Measurements from ENCODE around the gene SRPRA.
"Not testable (repeated sequence)": the region's sequence is repeated elsewhere in the genome, so short reads cannot be mapped to it uniquely, and the experiment has no call there.

The SRPRA gene

GRCh38 chr11:126282736-126283591 is 14.3 kb upstream of the SRPRA start, which contains the start of gene TIRAP:
Gene TIRAP, plus strand, starts transcription at chr11:126283093. Its CDS starts 7,802 bp downstream, at chr11:126290895.
- DNase-seq = peak; percentile 59

- peak; percentile 24 for DNase-seq
Measured at GRCh38 chr11:126282361-126282735, 13.7 kb upstream of the SRPRA start.

DNA sequence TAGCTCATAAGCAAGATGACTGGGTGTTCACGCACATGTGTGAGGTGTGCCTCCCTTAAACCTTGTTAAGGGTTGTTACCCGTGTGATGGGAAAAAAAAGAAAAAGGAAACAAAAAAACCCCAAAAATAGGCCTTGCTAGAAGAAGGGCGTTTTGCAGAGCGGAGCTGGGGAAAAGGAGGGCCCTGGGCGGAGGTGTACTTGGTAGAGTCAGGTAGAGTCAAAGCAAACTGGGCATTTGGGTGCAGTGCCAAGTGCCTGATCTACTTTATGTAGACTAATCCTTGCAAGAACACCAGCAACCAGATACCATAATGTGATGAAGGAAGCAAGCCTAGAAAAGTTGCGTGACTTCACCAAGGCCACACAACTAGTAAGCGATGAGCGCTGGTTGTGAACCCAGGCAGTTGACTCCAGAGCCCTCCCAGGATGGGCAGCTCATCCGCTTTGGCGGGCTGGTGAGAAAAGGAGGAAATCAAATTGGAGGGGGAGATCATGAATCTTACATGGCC is 13.0 kb upstream of the SRPRA start:
- DNase-seq = no peak

- DNase-seq = no peak
Measured at GRCh38 chr11:126281245-126281644, 12.6 kb upstream of the SRPRA start.

DNA sequence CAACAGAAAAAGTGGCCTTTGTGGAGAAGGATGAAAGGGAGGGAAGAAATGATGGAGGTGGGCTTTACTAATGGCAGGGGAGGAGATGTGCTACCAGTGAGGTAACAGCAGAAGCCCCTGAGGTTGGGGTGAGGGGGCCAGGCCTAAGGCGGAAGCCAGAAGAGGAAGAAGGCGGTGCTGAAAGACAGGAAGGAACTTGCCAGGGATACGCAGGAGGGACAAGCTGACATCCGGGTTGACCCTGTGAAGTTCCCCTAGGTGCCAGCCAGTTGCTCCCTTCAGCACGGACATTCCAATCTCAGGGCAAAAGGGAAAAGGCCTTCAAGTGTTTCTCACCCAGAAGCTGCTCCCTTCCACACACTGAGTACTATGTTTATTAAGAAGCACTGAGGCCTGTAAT is 11.9 kb upstream of the SRPRA start:
- DNase-seq = no peak

- DNase-seq = no peak
Measured at GRCh38 chr11:126279191-126279590, 10.5 kb upstream of the SRPRA start.

GRCh38 chr11:126277780-126278179 is 9.1 kb upstream of the SRPRA start:
- no peak for DNase-seq

DNA sequence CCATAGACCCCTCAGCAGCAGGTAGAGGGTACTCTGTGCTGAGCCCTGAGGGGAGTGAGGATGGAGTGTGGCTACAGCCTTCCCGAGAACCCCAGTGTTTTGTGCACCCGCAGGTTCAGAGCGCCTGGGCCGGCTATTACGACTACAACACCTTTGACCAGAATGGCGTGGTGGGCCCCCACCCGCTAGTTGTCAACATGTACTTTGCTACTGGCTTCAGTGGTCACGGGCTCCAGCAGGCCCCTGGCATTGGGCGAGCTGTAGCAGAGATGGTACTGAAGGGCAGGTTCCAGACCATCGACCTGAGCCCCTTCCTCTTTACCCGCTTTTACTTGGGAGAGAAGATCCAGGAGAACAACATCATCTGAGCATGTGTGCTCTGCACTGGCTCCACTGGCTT is 8.6 kb upstream of the SRPRA start:
- no peak for DNase-seq

DNA sequence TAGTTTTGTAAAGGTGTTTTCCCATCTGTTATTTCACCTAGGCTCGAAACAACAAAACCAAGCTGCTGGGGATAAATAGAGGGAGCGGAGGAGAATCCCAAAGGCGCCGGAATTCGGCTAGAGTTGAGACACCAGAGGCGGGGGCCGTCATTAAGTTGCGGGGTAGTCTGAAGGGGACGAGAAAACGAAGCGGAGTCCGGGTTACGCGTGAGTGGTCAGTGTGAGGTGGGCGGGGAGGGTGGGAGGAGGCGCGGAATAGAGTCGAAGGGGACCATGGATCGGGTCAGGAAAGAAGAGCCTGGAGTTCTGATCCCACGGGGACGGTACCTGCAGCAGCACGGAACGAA is 361 bp downstream of the SRPRA start:
- no peak for DNase-seq

GRCh38 chr11:126267650-126268049 is 1.0 kb downstream of the SRPRA start:
- no peak for DNase-seq

DNA sequence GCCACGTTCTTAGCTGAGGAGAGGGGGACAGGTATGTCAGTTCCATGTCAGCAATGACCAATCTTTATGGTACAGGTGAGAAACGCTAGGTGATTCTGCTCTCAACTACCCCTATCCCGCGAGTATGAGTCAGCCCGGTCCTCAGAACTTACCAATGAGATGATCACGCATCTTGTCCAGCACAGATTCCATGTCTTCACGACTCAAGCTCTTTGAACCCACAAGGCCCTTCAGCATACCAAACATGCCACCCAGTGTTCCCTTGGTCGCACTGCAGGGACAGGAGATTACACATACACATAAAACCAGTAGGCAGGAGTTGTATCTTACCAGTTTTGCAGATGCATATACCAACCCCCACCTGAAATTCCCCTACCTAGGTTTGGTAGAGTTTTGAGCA is 2.9 kb downstream of the SRPRA start:
- DNase-seq = no peak

GRCh38 chr11:126263489-126263888 is 5.2 kb downstream of the SRPRA start:
- DNase-seq = no peak

DNA sequence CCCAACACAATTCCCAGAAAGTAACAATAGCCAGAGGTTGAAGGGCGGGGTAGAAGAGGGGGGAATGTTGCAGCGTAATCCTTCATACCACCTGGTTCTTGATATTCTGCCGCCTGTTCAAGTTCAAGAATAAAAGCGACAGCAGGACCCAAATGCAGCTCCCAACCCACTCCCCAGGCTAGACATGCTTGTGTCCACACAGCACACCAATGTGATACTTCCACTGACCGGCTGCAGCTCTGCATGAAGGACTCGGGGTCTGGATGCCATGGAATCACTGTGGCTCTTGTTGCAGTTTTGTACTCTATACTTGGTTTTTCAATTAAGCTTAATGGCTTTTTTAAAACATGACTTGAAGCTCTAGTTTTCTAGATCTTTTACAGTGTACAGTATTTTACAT is 6.5 kb downstream of the SRPRA start:
- no peak for DNase-seq

- DNase-seq = no peak
Measured at GRCh38 chr11:126257764-126258163, 10.9 kb downstream of the SRPRA start.

DNA sequence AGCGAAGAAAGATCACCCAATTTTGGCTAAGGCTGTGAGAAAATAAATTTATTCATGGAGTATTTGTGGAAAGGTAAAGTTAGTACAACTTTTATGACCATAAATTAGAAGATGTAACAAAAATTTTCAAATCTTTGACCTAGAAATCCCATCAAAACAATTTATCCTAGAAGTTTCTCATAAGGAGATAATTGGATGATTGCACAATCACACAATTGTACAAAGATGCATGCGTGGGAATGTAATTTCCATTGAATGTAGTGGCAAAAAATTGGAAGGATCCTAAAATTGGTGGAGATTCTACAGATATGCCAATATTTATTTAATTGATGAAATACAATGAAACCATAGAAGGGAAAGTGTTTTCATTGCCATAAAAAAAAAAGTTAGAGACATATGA is 11.6 kb downstream of the SRPRA start:
- DNase-seq = no peak

- DNase-seq = no peak
Measured at GRCh38 chr11:126256216-126256615, 12.5 kb downstream of the SRPRA start.

DNA sequence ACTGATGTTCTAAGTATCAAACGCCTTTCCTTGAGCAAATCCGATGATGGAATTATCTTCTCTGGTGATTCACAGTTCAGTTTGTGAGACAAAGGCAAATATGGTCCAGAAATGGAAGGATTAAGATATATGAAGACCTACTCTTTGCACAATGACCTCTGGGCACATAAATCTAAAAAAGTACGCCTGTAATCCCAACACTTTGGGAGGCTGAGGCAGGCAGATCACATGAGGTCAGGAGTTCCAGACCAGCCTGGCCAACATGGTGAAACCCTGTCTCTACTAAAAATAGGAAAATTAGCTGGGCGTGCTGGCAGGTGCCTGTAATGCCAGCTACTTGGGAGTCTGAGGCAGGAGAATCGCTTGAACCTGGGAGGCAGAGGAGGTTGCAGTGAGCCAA is 13.2 kb downstream of the SRPRA start:
- not testable (repeated sequence) for DNase-seq

DNA sequence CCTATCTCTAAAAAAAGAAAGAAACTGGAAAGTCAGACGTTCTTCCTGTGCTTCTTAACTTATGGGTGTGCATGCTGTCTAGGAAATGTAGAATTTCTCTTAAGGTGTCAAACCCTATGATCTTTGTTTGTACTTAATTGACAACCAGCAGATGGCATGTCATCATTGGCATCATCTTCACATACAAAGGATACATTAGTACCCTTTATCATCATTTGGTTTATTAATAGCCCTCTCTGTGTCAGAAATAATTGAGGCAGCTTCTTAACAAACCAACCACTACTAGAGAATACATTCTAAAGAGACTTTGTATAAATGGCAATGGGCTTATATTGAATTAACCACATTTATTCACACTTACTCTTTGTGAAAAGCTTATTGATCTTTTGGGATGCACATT is 13.9 kb downstream of the SRPRA start:
- DNase-seq = no peak

DNA sequence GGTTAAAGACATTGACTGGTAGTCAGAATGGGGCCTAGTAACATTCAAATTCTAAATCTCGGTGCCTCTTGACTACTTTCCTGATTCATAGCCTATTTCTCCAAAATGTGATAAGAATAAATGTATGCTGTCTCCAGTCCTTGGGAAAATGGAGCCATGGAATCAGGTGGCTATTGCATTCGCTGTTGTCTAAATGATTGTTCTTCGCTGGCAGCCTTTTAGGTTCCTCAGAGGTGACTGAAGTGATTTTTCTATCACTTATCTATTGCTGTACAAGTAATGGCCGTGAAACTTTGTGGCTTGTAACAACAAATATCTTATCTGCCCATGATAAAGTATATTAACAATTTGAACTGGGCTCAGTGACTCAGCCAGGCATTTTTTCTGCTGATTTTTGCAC is 15.4 kb downstream of the SRPRA start:
- no peak for DNase-seq

DNA sequence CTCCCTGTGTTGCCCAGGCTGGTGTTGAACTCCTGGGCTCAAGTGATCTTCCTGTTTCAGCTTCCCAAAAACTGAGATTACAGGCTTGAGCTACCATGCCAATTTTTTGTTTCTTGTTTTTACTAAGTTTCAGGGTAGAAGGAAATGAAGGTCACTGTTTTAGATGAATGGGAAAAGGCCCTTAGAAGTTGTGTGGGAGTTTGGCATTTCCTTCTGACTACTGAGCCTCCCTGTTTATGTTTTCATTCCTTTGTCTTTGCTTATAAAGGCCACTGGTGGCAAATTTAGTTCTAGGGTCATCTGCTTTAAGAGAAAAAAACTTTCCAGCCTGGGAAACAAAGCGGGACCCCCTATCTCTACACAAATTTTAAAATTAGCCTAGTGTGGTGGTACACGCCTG is 22.1 kb downstream of the SRPRA start:
- no peak for DNase-seq

DNA sequence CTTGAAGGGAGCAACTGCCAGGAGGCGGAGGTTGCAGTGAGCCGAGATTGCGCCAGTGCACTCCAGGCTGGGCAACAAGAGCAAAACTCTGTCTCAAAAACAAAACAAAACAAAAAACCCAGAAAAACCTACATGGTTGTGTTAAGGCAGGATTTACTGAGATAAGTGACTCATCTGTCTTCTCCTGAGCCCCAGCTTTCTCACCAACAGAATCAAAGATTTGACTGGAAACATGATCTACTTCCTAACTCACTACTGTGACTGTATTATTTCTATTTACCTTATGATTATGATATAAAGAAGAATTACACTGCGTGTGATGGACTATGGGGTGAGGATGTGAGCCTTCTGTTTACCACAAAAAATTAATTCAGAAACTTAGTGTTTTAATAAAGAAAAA is 35.3 kb downstream of the SRPRA start:
- no peak for DNase-seq

DNA sequence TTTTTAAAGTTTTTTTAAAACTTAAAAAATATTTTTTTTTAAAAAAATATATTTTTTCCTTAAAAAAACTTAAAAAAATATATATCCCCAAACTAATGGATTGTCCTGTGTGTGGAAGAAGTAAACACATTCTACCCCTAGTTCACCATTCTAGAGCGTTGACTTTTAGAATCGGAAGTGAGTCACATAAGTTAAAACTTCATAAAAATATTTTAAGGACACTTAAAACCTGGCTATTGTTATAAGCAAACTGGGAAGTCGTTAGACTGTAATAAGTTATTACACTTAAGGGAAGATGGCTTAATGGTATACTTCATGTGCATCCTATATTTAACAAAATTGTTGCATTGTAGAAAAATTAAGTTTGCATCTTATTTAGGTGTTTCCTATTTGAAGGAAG is 36.0 kb downstream of the SRPRA start:
- DNase-seq = no peak

DNA sequence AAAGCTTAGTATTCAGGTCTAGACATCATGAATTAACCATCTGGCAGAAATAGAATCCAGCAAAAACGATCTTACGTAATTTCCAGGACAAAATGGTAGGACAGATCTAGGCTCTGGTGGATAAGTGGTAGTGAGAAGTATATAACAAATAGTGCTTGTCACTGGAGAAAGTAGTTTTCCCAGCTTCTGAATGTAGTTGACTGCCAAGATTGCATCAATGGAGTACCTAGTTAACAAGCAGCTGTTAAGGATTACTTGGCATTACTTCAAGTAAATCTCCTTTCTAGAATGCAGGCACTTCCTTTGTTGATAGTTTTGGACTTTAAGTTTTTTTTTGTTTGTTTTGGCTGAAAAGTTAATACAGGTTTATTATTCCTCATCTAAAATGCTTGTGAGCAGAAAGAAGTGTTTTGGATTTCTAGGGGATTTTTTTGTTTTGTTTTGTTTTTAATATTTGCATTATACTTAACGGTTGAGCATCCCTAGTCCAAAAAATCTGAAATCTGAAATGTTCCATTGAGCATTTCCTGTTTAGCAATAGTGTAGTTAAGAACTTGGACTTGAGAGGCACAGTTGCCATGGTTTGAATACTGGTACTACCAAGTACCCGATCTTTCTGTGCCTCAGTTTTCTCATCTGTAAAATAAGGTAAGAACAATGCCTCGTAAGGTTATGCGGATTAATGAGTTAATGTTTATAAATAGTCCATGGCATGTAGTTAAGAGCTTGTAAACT is 36.8 kb downstream of the SRPRA start:
- DNase-seq = no peak

DNA sequence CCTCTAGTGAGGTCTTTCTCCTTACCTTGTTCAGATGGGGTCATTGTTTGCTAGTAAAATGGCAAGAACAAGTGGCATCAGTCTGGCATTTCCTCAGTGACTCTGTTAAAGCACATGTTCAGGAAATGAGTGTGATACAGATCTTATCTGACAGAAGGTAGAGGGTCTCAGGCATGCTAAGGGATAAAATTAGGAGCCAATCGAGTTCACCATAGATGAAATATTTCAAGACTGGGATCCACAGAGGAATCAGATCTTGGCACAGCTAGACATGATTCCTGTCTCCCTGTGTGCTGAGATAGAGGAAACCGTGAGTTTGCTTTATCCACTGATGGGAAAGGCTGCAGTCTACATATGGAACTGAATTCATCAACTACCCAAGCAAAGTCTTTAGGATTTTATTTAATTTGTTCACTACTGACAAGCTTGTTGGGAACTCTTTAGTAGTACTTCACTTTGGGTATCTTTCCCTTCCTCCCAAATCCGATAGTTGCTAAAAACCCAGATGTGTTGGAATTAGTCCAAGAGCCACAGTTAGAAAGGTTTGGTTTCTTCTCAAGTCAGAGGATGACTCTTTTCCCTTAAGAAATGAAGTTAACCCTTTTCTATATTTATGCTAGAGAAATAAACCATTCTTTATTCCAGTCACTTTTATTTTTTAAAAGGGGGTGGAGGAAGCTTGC is 38.7 kb downstream of the SRPRA start:
- DNase-seq = no peak
